Activated CD4-positive, alpha-beta memory T cell treated with anti-CD3 and anti-CD28 coated beads, Interleukin-2, amount 10 ng/mL, durations not matched to agents 7 days and 5 days (primary cell): ENCODE results near the gene PDGFD. TPM values are rescaled to one million over a fixed set of nuclear protein-coding genes. Genes with fewer than 3 reads are reported as not detected.

Source experiments
- CTCF ChIA-PET: fragments of 350-600 bp; sonication (Branson Sonifier 250); formaldehyde crosslinking; loops from one replicate; lab custom pipeline; 2021; ENCODE audit warnings: antibody characterized with exemption, inconsistent platforms; lab: Charles Lee
- POLR2A ChIA-PET: fragments of 350-600 bp; sonication (Branson Sonifier 250); formaldehyde crosslinking; loops from one replicate; lab custom pipeline; 2021; ENCODE audit warnings: antibody characterized with exemption; lab: Charles Lee
- DNase-seq: peaks from one replicate; pipeline ENCODE4 v3.0.0-alpha.2; 2020
- H3K27ac Mint-ChIP-seq: one replicate; pipeline ENCODE4 v1.8.0; 2021; ENCODE audit warnings: mild to moderate bottlenecking, mixed read lengths
- H3K27me3 Mint-ChIP-seq: one replicate; pipeline ENCODE4 v1.8.0; 2021; ENCODE audit warnings: mixed read lengths
- H3K36me3 Mint-ChIP-seq: one replicate; pipeline ENCODE4 v1.8.0; 2021; ENCODE audit warnings: low read depth, mixed read lengths
- H3K4me1 Mint-ChIP-seq: one replicate; pipeline ENCODE4 v1.8.0; 2021; ENCODE audit warnings: mixed read lengths
- H3K4me3 Mint-ChIP-seq: one replicate; pipeline ENCODE4 v1.8.0; 2021; ENCODE audit warnings: mild to moderate bottlenecking, mixed read lengths
- H3K9me3 Mint-ChIP-seq: one replicate; pipeline ENCODE4 v1.8.0; 2021; ENCODE audit warnings: mixed read lengths
- total RNA-seq, 2 experiments: library from RNA; stranded (reverse); gene quantifications; one replicate each; pipeline ENCODE4 v1.2.3, GENCODE V29; 2021

The PDGFD gene
- total RNA-seq, 2 experiments from 2014 or later: not detected

DNA sequence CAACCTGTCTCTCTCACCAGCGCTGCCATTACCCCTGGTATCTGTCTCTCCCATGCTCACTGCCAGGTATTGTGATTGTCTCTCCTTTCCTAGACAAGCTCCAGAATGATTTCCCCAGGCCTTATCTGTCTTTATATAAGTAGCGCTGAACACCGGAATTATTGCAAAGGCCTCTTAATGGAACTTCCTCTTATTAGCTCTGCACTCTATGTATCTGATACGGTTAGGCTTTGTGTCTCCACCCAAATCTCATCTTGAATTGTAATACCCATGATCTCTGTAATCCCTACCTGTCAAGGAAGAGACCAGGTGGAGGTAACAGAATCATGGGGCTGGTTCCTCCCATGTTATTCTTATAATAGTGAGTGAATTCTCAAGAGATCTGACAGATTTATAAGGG lies 88.2 kb downstream of the PDGFD start:
- H3K4me1 Mint-ChIP-seq: no peaks in the 10 kb centered on the region
- ChIA-PET POLR2A (no interaction called here), CTCF (no interaction called here)
- H3K9me3 Mint-ChIP-seq: no peaks in the 10 kb centered on the region
- DNase-seq: no peak
- H3K36me3 Mint-ChIP-seq: no peaks in the 10 kb centered on the region
- no peaks in the 10 kb centered on the region for H3K27me3 Mint-ChIP-seq
- H3K27ac Mint-ChIP-seq: no peak overlapping the region
- H3K4me3 Mint-ChIP-seq: no peak overlapping the region

- POLR2A ChIA-PET: no interaction called here
- DNase-seq: no peak
- Mint-ChIP-seq H3K4me3 (no peak overlapping the region), H3K9me3 (no peaks in the 10 kb centered on the region), H3K27me3 (no peaks in the 10 kb centered on the region), H3K4me1 (no peaks in the 10 kb centered on the region), H3K36me3 (no peaks in the 10 kb centered on the region), H3K27ac (no peak overlapping the region)
- CTCF ChIA-PET: no interaction called here
These were observed 88.9 kb downstream of the PDGFD start for GRCh38 chr11:104075091-104075490.

DNA sequence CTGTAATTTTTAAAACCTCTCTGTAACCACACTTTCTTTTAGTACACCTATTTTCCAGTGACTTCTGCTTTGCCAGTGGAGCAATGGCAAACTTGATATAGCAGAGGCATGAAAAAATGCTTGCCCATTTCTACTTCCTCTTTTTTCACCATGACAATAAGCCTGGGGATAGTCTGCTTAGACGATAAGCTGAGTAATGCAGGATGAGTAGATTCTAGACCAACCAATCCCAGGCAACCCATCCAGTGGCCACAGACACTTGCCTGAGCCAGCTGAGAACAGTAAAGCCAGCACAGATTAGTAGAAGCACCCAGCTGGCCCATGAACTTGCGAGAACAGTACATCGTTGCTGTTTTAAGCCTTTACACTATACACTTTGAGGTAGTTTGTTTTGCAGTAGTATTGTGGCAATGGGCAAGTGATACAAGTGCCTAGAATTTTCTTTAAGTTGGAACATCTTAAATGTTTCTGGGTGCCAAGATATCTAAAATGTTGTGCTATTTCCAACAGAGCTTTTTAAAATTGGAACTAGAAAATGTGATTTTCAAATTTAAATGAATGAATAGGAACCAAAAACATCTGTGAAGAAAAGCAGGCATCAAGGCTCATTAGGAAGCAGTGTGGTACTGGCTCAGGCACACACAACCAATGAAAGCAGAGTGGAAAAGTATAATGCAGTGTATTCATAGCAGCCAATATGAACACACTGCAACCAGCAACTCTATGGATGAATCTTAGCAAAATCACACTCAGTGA lies 89.8 kb downstream of the PDGFD start:
- Mint-ChIP-seq H3K4me3 (no peak overlapping the region), H3K36me3 (no peaks in the 10 kb centered on the region), H3K9me3 (no peaks in the 10 kb centered on the region), H3K27ac (no peak overlapping the region), H3K4me1 (no peaks in the 10 kb centered on the region), H3K27me3 (no peaks in the 10 kb centered on the region)
- ChIA-PET POLR2A (no interaction called here), CTCF (no interaction called here)
- no peak for DNase-seq

GRCh38 chr11:104067534-104067933 lies 96.4 kb downstream of the PDGFD start:
- H3K9me3 Mint-ChIP-seq: no peaks in the 10 kb centered on the region
- no peak overlapping the region for H3K4me3 Mint-ChIP-seq
- no peaks in the 10 kb centered on the region for H3K36me3 Mint-ChIP-seq
- ChIA-PET CTCF (no interaction called here), POLR2A (no interaction called here)
- DNase-seq: no peak
- no peak overlapping the region for H3K27ac Mint-ChIP-seq
- H3K4me1 Mint-ChIP-seq: no peaks in the 10 kb centered on the region
- no peaks in the 10 kb centered on the region for H3K27me3 Mint-ChIP-seq

GRCh38 chr11:104064034-104064630 lies 99.8 kb downstream of the PDGFD start:
- Mint-ChIP-seq H3K36me3 (no peaks in the 10 kb centered on the region), H3K27me3 (no peaks in the 10 kb centered on the region), H3K27ac (no peak overlapping the region), H3K4me3 (no peak overlapping the region), H3K9me3 (no peaks in the 10 kb centered on the region), H3K4me1 (no peaks in the 10 kb centered on the region)
- ChIA-PET CTCF (no interaction called here), POLR2A (no interaction called here)
- no peak for DNase-seq

GRCh38 chr11:104061853-104062521 lies 102.0 kb downstream of the PDGFD start:
- Mint-ChIP-seq H3K4me3 (no peak overlapping the region), H3K36me3 (no peaks in the 10 kb centered on the region), H3K27ac (no peak overlapping the region), H3K27me3 (no peaks in the 10 kb centered on the region), H3K9me3 (no peaks in the 10 kb centered on the region), H3K4me1 (no peaks in the 10 kb centered on the region)
- ChIA-PET CTCF (no interaction called here), POLR2A (interaction anchor here (0.6 kb wide), 1 partner anchor 327 kb away, joined by 3 read pairs; no protein-coding TSS in a partner anchor)
- no peak for DNase-seq

- ChIA-PET CTCF (no interaction called here), POLR2A (no interaction called here)
- no peak for DNase-seq
- Mint-ChIP-seq H3K4me1 (no peaks in the 10 kb centered on the region), H3K9me3 (no peaks in the 10 kb centered on the region), H3K4me3 (no peak overlapping the region), H3K36me3 (no peaks in the 10 kb centered on the region), H3K27me3 (no peaks in the 10 kb centered on the region), H3K27ac (no peak overlapping the region)
These were observed 103.1 kb downstream of the PDGFD start for GRCh38 chr11:104060820-104061219.

- POLR2A ChIA-PET: no interaction called here
- no peaks in the 10 kb centered on the region for H3K27me3 Mint-ChIP-seq
- no peak overlapping the region for H3K27ac Mint-ChIP-seq
These were observed 103.7 kb downstream of the PDGFD start for GRCh38 chr11:104060004-104060794.

DNA sequence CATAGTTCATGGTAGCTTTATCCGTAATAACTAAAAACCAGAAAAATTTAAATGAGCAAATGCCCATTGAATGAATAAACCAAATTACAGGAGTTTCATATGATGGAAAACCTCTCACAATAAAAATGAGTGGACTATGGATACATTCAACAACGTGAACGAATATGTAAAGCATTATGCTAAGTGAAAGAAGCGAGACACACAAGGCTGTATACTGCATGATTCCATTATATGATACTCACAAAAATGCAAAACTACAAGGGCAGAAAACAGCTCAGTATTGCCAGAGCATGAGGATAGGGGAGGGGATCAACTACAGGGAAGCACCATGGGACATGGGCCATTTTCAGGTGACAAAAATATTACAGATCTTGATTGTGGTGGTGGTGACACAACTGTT lies 105.3 kb downstream of the PDGFD start:
- ChIA-PET POLR2A (no interaction called here), CTCF (no interaction called here)
- H3K36me3 Mint-ChIP-seq: no peaks in the 10 kb centered on the region
- DNase-seq: no peak
- H3K27ac Mint-ChIP-seq: no peak overlapping the region
- no peak overlapping the region for H3K4me3 Mint-ChIP-seq
- no peaks in the 10 kb centered on the region for H3K4me1 Mint-ChIP-seq
- no peaks in the 10 kb centered on the region for H3K27me3 Mint-ChIP-seq
- H3K9me3 Mint-ChIP-seq: no peaks in the 10 kb centered on the region

More at GRCh38 chr11:104060004-104060794, 103.7 kb downstream of the PDGFD start:
- Mint-ChIP-seq H3K4me1 (no peaks in the 10 kb centered on the region), H3K4me3 (no peak overlapping the region), H3K36me3 (no peaks in the 10 kb centered on the region), H3K9me3 (no peaks in the 10 kb centered on the region)
- CTCF ChIA-PET: no interaction called here
- DNase-seq: no peak

- Mint-ChIP-seq H3K36me3 (no peaks in the 10 kb centered on the region), H3K9me3 (no peaks in the 10 kb centered on the region), H3K27me3 (no peaks in the 10 kb centered on the region), H3K27ac (no peak overlapping the region), H3K4me3 (no peak overlapping the region), H3K4me1 (no peaks in the 10 kb centered on the region)
- ChIA-PET POLR2A (no interaction called here), CTCF (no interaction called here)
- DNase-seq: no peak
These were observed 106.0 kb downstream of the PDGFD start for GRCh38 chr11:104057908-104058307.

DNA sequence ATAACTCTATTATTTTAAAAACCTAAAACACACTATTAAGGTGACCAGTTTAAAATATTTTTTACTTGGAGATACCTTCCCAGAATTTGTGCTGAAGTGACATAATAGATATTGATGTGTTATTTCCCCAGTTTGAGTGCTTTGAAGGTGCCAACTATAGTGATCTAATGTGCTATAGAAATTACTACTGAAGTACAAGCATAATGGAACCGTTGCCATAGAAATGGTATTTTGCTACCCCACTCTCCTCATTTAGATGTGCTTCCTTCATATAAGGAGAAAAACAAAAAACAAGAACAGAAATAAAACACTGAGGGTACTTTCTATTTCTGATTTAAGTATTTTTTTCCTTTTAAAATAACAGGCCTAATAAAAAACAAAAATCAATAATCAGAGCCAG lies 108.4 kb downstream of the PDGFD start:
- CTCF ChIA-PET: no interaction called here
- H3K4me3 Mint-ChIP-seq: no peak overlapping the region

DNA sequence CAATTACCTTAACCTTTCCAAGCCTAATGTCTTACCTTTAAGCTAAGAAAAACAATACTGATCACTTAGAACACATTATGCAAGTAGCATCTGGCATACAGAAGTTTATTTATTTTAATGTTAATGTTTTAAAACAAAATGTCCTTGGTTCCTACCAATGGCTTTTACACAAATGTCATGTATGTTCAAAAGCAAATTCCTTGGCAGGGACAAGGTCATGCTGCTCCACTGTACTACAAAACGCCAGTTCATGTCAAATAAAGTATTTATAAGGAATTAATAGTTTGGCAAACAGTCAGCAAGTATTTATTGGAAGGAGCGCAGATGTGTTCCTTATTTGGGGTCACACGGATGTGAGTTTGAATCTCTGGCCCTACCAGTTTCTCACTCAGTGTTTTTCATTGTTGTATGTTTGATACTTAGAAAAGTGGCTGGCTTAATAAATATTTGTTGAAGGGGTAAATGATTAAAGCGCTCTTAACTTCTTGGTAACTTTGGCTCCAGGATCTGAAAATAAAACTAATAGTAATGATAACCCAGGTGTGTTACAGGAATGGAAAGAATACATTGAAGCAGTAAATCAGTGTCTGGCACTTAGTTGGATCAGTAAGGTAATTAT lies 108.9 kb downstream of the PDGFD start:
- Mint-ChIP-seq H3K4me1 (no peaks in the 10 kb centered on the region), H3K27ac (no peak overlapping the region), H3K27me3 (no peaks in the 10 kb centered on the region), H3K9me3 (no peaks in the 10 kb centered on the region), H3K36me3 (no peaks in the 10 kb centered on the region), H3K4me3 (no peak overlapping the region)
- ChIA-PET POLR2A (no interaction called here), CTCF (no interaction called here)
- DNase-seq: no peak

More for the DNA sequence above, 108.4 kb downstream of the PDGFD start:
- Mint-ChIP-seq H3K4me1 (no peaks in the 10 kb centered on the region), H3K9me3 (no peaks in the 10 kb centered on the region), H3K27ac (no peak overlapping the region), H3K36me3 (no peaks in the 10 kb centered on the region), H3K27me3 (no peaks in the 10 kb centered on the region)
- no peak for DNase-seq
- POLR2A ChIA-PET: no interaction called here
